Fibroblast of lung (primary cell): ENCODE results near the gene LSM7.
A peak's percentile ranks its signal among the peaks of the same experiment; 100 is the strongest.

Experiments used
- EZH2 ChIP-seq: IDR thresholded peaks from 2 replicates; pipeline ENCODE4 v1.5.1; 2012; ENCODE audit warnings: low read length, control low read depth, mild to moderate bottlenecking; ENCODE audit errors: missing control alignments
- TF ChIP-seq, protein P1 (sequence below), 2 donors: IDR thresholded peaks in 1 of 2; conservative IDR thresholded peaks in 1 of 2; 1 replicate in 1 of 2; 2 replicates in 1 of 2; pipeline ENCODE4 v1.5.1; 2011 to 2012; ENCODE audit warnings: low read length in 2 of 2, control low read depth in 1 of 2, inconsistent platforms in 1 of 2, low read depth in 1 of 2, mild to moderate bottlenecking in 1 of 2

DNA sequence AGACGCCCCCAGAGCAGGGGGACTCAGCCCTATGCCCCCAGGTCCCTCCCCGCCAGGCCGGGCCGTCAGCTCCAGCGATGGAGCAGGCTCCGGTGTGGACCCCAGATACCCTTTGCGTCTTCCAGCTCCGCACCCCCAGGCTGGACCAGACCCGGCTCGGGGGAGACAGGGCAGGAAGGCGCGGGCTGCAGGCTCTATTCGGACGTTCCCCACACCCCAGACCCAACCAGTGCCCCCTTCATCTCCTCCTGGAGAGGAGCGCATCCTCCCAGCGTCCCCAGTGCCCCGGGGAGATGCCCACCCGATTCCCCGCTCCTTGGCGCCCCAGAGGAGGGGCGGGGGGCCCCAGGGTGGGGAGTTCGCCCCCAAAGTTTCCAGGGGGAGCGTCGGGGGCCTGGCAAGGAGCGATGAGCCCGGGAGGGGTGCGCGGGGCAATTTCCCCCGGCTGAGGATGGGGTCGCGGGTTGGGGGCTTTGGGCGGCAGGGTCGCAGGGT lies 20.8 kb downstream of the LSM7 start:
- TF ChIP-seq, protein P1, sequence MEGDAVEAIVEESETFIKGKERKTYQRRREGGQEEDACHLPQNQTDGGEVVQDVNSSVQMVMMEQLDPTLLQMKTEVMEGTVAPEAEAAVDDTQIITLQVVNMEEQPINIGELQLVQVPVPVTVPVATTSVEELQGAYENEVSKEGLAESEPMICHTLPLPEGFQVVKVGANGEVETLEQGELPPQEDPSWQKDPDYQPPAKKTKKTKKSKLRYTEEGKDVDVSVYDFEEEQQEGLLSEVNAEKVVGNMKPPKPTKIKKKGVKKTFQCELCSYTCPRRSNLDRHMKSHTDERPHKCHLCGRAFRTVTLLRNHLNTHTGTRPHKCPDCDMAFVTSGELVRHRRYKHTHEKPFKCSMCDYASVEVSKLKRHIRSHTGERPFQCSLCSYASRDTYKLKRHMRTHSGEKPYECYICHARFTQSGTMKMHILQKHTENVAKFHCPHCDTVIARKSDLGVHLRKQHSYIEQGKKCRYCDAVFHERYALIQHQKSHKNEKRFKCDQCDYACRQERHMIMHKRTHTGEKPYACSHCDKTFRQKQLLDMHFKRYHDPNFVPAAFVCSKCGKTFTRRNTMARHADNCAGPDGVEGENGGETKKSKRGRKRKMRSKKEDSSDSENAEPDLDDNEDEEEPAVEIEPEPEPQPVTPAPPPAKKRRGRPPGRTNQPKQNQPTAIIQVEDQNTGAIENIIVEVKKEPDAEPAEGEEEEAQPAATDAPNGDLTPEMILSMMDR (conservative IDR thresholded peaks at IDR 0.05 in 1 of 2, IDR thresholded peaks at IDR 0.05 in 1 of 2; ENCODE audit: low read depth in 1 of 2, low read length in 2 of 2): no peak
- peak; percentile 13 for TF ChIP-seq EZH2
